HUES64 (cell line): ENCODE data around the gene WDR73. TPM values are rescaled to one million over a fixed set of nuclear protein-coding genes. Genes with fewer than 3 reads are reported as not detected.
A peak's percentile ranks its signal among the peaks of the same experiment; 100 is the strongest.
"Not testable (repeated sequence)": the region's sequence is repeated elsewhere in the genome, so short reads cannot be mapped to it uniquely, and the experiment has no call there.

Experiments
- H3K27ac ChIP-seq: 2 replicates; pipeline ENCODE4 v1.7.0; 2013; ENCODE audit warnings: low read depth, low read length, inconsistent platforms
- H3K27me3 ChIP-seq: 2 replicates; pipeline ENCODE4 v1.6.1; 2013; ENCODE audit warnings: mild to moderate bottlenecking, low read length; ENCODE audit not compliant: insufficient read depth
- H3K36me3 ChIP-seq: 2 replicates; pipeline ENCODE4 v1.6.1; 2013; ENCODE audit warnings: mild to moderate bottlenecking, low read length; ENCODE audit not compliant: insufficient read depth
- H3K4me1 ChIP-seq: 2 replicates; pipeline ENCODE4 v1.6.1; 2013; ENCODE audit warnings: mild to moderate bottlenecking, low read length, moderate library complexity; ENCODE audit not compliant: insufficient read depth
- H3K4me3 ChIP-seq: 2 replicates; pipeline ENCODE4 v1.5.1; 2013; ENCODE audit warnings: mild to moderate bottlenecking, low read length, moderate library complexity
- H3K9ac ChIP-seq: 2 replicates; pipeline ENCODE4 v1.6.1; 2013; ENCODE audit warnings: mild to moderate bottlenecking, low read depth, low read length
- H3K9me3 ChIP-seq: 2 replicates; pipeline ENCODE4 v1.6.1; 2013; ENCODE audit warnings: low read depth, low read length; ENCODE audit not compliant: insufficient read depth
- WGBS: fragments of 150-250, 120-280 bp; methylation state at CpG from one replicate; pipeline ENCODE4 v1.1.7; 2013; ENCODE audit warnings: missing lambda C conversion rate; 5-methylcytosine and 5-hydroxymethylcytosine counted together
- polyA plus RNA-seq, 2 experiments: library from polyadenylated mRNA; stranded (reverse); fragments of 50-300 nt; gene quantifications; one replicate each; pipeline ENCODE4 v1.2.3, GENCODE V29; 2013

The WDR73 gene
- polyA plus RNA-seq (2013, experiment 1 of 2): 22.0 TPM
- 15.8 TPM for polyA plus RNA-seq (2013, experiment 2 of 2)

- H3K9ac ChIP-seq: peak within 1 kb of the TSS; percentile 93
- no peaks in the 10 kb centered on the region for H3K9me3 ChIP-seq
- peak within 1 kb of the TSS; percentile 75 for H3K27ac ChIP-seq
- H3K36me3 ChIP-seq: peaks cover 33% of the 10 kb centered on the region
- peak within 1 kb of the TSS; percentile 93 for H3K4me3 ChIP-seq
- H3K4me1 ChIP-seq: 0 out of 2 replicates have a peak, but pooled peaks cover 6% of the 10 kb centered on the region
- H3K27me3 ChIP-seq: peaks cover 24% of the 10 kb centered on the region
- WGBS: under 1% methylated on average over 48 of the region's 49 CpGs
Measured at GRCh38 chr15:84653910-84654688, at the start of gene WDR73. Gene WDR73, minus strand, starts transcription at chr15:84654283. Its CDS starts 9 bp downstream, at chr15:84654274.

GRCh38 chr15:84703808-84704207 lies 49.7 kb upstream of the WDR73 start:
- Histone ChIP-seq H3K27ac (no peak overlapping the region), H3K9me3 (no peaks in the 10 kb centered on the region), H3K27me3 (no peaks in the 10 kb centered on the region), H3K4me3 (no peak overlapping the region), H3K36me3 (peaks cover 21% of the 10 kb centered on the region), H3K4me1 (no peaks in the 10 kb centered on the region), H3K9ac (no peak overlapping the region)
- 95% methylated on average over 4 of the region's 5 CpGs for WGBS

GRCh38 chr15:84702961-84703482 lies 48.9 kb upstream of the WDR73 start:
- Histone ChIP-seq H3K9me3 (no peaks in the 10 kb centered on the region), H3K27ac (no peak overlapping the region), H3K27me3 (no peaks in the 10 kb centered on the region), H3K4me1 (no peaks in the 10 kb centered on the region), H3K36me3 (peaks cover 13% of the 10 kb centered on the region; the same call in 1 of the 2 replicates), H3K4me3 (no peak overlapping the region), H3K9ac (no peak overlapping the region)
- WGBS: 92% methylated on average over 4 of the region's 4 CpGs

- Histone ChIP-seq H3K9ac (no peak overlapping the region), H3K27me3 (no peaks in the 10 kb centered on the region), H3K4me3 (no peak overlapping the region), H3K9me3 (no peaks in the 10 kb centered on the region), H3K4me1 (no peaks in the 10 kb centered on the region), H3K27ac (no peak overlapping the region), H3K36me3 (peaks cover 12% of the 10 kb centered on the region; the same call in 1 of the 2 replicates)
- 97% methylated on average over 8 of the region's 8 CpGs for WGBS
Measured at GRCh38 chr15:84699538-84700191, 45.6 kb upstream of the WDR73 start.

- Histone ChIP-seq H3K4me3 (no peak overlapping the region), H3K4me1 (no peaks in the 10 kb centered on the region), H3K27me3 (no peaks in the 10 kb centered on the region), H3K9me3 (no peaks in the 10 kb centered on the region), H3K27ac (no peak overlapping the region), H3K9ac (no peak overlapping the region), H3K36me3 (no peaks in the 10 kb centered on the region)
- 89% methylated on average over 1 of the region's 1 CpG for WGBS
Measured at GRCh38 chr15:84697236-84697990, 43.3 kb upstream of the WDR73 start.

GRCh38 chr15:84696757-84697156 lies 42.7 kb upstream of the WDR73 start:
- no peaks in the 10 kb centered on the region for H3K9me3 ChIP-seq
- WGBS: 96% methylated on average over 3 of the region's 4 CpGs

GRCh38 chr15:84690342-84690741 lies 36.3 kb upstream of the WDR73 start:
- Histone ChIP-seq H3K27me3 (no peaks in the 10 kb centered on the region), H3K4me3 (no peak overlapping the region), H3K36me3 (peaks cover 58% of the 10 kb centered on the region), H3K4me1 (no peaks in the 10 kb centered on the region), H3K9ac (no peak overlapping the region), H3K27ac (no peak overlapping the region), H3K9me3 (no peaks in the 10 kb centered on the region)
- WGBS: 96% methylated on average over 7 of the region's 8 CpGs

More at GRCh38 chr15:84696757-84697156, 42.7 kb upstream of the WDR73 start:
- Histone ChIP-seq H3K36me3 (peaks cover 1% of the 10 kb centered on the region; the same call in 1 of the 2 replicates), H3K27me3 (no peaks in the 10 kb centered on the region), H3K4me1 (no peaks in the 10 kb centered on the region), H3K9ac (no peak overlapping the region), H3K4me3 (no peak overlapping the region), H3K27ac (no peak overlapping the region)

- H3K9ac ChIP-seq: no peak overlapping the region
- no peak overlapping the region for H3K4me3 ChIP-seq
- no peaks in the 10 kb centered on the region for H3K9me3 ChIP-seq
- no peaks in the 10 kb centered on the region for H3K4me1 ChIP-seq
- no peaks in the 10 kb centered on the region for H3K27me3 ChIP-seq
- no peak overlapping the region for H3K27ac ChIP-seq
- 97% methylated on average over 4 of the region's 4 CpGs for WGBS
- peaks cover 62% of the 10 kb centered on the region for H3K36me3 ChIP-seq
Measured at GRCh38 chr15:84689858-84690257, 35.8 kb upstream of the WDR73 start.

GRCh38 chr15:84686446-84686845 lies 32.4 kb upstream of the WDR73 start:
- H3K9ac ChIP-seq, H3K27ac ChIP-seq, H3K4me3 ChIP-seq, H3K9me3 ChIP-seq, H3K27me3 ChIP-seq, H3K4me1 ChIP-seq: not testable (repeated sequence)
- 94% methylated on average over 7 of the region's 7 CpGs for WGBS
- peaks cover 89% of the 10 kb centered on the region for H3K36me3 ChIP-seq

- peaks cover 87% of the 10 kb centered on the region for H3K36me3 ChIP-seq
- no peaks in the 10 kb centered on the region for H3K9me3 ChIP-seq
- H3K9ac ChIP-seq: no peak overlapping the region
- no peak overlapping the region for H3K4me3 ChIP-seq
- no peaks in the 10 kb centered on the region for H3K27me3 ChIP-seq
- H3K27ac ChIP-seq: no peak overlapping the region
- WGBS: 95% methylated on average over 4 of the region's 5 CpGs
- H3K4me1 ChIP-seq: no peaks in the 10 kb centered on the region
Measured at GRCh38 chr15:84685304-84685703, 31.2 kb upstream of the WDR73 start.

- H3K36me3 ChIP-seq: peaks cover 87% of the 10 kb centered on the region
- no peaks in the 10 kb centered on the region for H3K9me3 ChIP-seq
- H3K27me3 ChIP-seq: no peaks in the 10 kb centered on the region
- no peak overlapping the region for H3K9ac ChIP-seq
- 90% methylated on average over 1 of the region's 1 CpG for WGBS
- H3K4me1 ChIP-seq: no peaks in the 10 kb centered on the region
- H3K4me3 ChIP-seq: no peak overlapping the region
- H3K27ac ChIP-seq: no peak overlapping the region
Measured at GRCh38 chr15:84684092-84684491, 30.0 kb upstream of the WDR73 start.
